Astrocyte (in vitro differentiated cells and primary cell): ENCODE measurements around the gene SGK2.

ENCODE experiments used
- EZH2 ChIP-seq: IDR thresholded peaks from 2 replicates; pipeline ENCODE4 v1.6.1; 2012; ENCODE audit warnings: mild to moderate bottlenecking, low read length, inconsistent platforms; ENCODE audit not compliant: insufficient read depth
- TF ChIP-seq, protein P1 (sequence below): IDR thresholded peaks from 2 replicates; pipeline ENCODE4 v1.5.1; 2011; ENCODE audit warnings: low read depth, mild to moderate bottlenecking, inconsistent platforms, low read length, moderate library complexity; ENCODE audit not compliant: insufficient read depth

DNA sequence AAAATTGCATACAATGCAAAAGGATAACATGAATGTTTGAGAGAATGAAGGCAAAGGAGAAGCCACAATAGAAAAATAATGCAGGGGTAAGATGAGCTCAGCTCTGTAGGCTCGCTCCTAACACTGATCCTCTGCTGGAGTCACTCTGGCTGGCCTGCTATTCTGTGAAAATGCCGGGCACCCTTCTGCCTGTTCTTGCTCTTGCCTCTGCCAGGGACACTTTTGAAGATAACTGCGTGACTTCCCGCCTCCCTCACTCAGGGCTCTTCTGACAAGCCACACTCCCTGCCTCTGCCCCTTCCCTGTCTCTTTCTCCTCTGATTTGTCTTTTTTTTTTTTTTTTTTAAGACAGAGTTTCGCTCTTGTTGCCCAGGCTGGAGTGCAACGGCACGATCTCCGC, 72.8 kb downstream of the SGK2 start:
- TF ChIP-seq, protein P1, sequence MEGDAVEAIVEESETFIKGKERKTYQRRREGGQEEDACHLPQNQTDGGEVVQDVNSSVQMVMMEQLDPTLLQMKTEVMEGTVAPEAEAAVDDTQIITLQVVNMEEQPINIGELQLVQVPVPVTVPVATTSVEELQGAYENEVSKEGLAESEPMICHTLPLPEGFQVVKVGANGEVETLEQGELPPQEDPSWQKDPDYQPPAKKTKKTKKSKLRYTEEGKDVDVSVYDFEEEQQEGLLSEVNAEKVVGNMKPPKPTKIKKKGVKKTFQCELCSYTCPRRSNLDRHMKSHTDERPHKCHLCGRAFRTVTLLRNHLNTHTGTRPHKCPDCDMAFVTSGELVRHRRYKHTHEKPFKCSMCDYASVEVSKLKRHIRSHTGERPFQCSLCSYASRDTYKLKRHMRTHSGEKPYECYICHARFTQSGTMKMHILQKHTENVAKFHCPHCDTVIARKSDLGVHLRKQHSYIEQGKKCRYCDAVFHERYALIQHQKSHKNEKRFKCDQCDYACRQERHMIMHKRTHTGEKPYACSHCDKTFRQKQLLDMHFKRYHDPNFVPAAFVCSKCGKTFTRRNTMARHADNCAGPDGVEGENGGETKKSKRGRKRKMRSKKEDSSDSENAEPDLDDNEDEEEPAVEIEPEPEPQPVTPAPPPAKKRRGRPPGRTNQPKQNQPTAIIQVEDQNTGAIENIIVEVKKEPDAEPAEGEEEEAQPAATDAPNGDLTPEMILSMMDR = no peak
- TF ChIP-seq EZH2 = no peak
